ENCODE results near the gene MTPN.

DNA sequence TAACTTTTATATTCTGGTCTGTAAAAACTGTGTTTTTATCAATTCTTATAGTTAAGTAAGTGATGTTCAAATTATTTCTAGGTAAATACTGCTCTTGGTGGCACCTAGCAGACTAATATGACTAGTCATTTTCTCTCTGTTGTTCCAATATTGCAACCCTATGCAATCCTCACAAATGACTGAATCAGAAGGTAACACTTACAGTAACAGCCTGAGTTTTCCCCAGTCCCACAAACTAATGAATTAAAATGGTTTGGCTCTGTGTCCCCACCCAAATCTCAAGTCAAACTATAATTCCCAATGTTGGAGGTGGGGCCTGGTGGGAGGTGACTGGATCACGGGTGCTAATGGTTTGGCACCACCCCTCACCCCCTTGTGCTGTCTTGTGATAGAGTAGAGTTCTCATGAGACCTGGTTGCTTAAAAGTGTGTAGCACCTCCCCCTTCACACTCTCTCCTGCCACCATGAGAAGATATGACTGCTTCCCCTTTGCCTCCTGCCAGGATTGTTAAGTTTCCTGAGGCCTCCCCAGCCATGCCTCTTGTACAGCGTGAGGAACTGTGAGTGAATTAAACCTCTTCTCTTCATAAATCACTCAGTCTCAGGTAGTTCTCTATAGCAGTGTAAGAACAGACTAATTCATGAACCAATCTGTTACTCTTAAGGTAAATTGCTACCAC lies 43.5 kb downstream of the MTPN start:
- TF ChIP-seq CTCF (IDR thresholded peaks at IDR 0.05) (no peak), POLR2A (IDR thresholded peaks at IDR 0.05) (no peak), POLR2AphosphoS5 (IDR thresholded peaks at IDR 0.05) (no peak), EP300 (IDR thresholded peaks at IDR 0.05) (no peak)
